ENCODE data around the gene ITPRIPL1. TPM values are rescaled to one million over a fixed set of nuclear protein-coding genes. Genes with fewer than 3 reads are reported as not detected.

The ITPRIPL1 gene
- total RNA-seq, 1 donor from 2014 or later = 3.7 TPM

GRCh38 chr2:96319396-96319795 lies 5.7 kb upstream of the ITPRIPL1 start:
- Histone ChIP-seq H3K9me3 (ENCODE audit: control insufficient read depth in 3 of 3, low read length in 3 of 3) (no peaks in the 10 kb centered on the region), H3K9ac (ENCODE audit: low read depth in 1 of 3, low read length in 3 of 3) (no peak overlapping the region), H3K27ac (ENCODE audit: low read depth, low read length) (no peak overlapping the region), H3K4me3 (ENCODE audit: low read length in 3 of 3) (no peak overlapping the region), H3K27me3 (ENCODE audit: control insufficient read depth in 3 of 3, insufficient read depth in 3 of 3, low read length in 3 of 3) (peaks cover 17 to 47% (median 29%) of the 10 kb centered on the region in 3 donors), H3K36me3 (ENCODE audit: control insufficient read depth in 3 of 3, insufficient read depth in 3 of 3, low read length in 3 of 3) (no peaks in the 10 kb centered on the region), H3K4me1 (ENCODE audit: control insufficient read depth in 3 of 3, insufficient read depth in 3 of 3, low read length in 3 of 3) (peaks cover 10 to 16% (median 16%) of the 10 kb centered on the region in 3 donors)

GRCh38 chr2:96320326-96320725 lies 4.8 kb upstream of the ITPRIPL1 start:
- Histone ChIP-seq H3K4me3 (ENCODE audit: low read length in 3 of 3) (no peak overlapping the region), H3K36me3 (ENCODE audit: control insufficient read depth in 3 of 3, insufficient read depth in 3 of 3, low read length in 3 of 3) (no peaks in the 10 kb centered on the region), H3K9me3 (ENCODE audit: control insufficient read depth in 3 of 3, low read length in 3 of 3) (no peaks in the 10 kb centered on the region), H3K4me1 (ENCODE audit: control insufficient read depth in 3 of 3, insufficient read depth in 3 of 3, low read length in 3 of 3) (peaks cover 14 to 19% (median 18%) of the 10 kb centered on the region in 3 donors), H3K27me3 (ENCODE audit: control insufficient read depth in 3 of 3, insufficient read depth in 3 of 3, low read length in 3 of 3) (peaks cover 24 to 56% (median 38%) of the 10 kb centered on the region in 3 donors), H3K9ac (ENCODE audit: low read depth in 1 of 3, low read length in 3 of 3) (no peak overlapping the region), H3K27ac (ENCODE audit: low read depth, low read length) (no peak overlapping the region)

GRCh38 chr2:96320728-96321622 lies 4.1 kb upstream of the ITPRIPL1 start:
- Histone ChIP-seq H3K4me1 (ENCODE audit: control insufficient read depth in 3 of 3, insufficient read depth in 3 of 3, low read length in 3 of 3) (peaks cover 18 to 22% (median 21%) of the 10 kb centered on the region in 3 donors), H3K4me3 (ENCODE audit: low read length in 3 of 3) (peak overlapping the region; percentile 71 to 82 (median 79)), H3K36me3 (ENCODE audit: control insufficient read depth in 3 of 3, insufficient read depth in 3 of 3, low read length in 3 of 3) (no peaks in the 10 kb centered on the region), H3K9ac (ENCODE audit: low read depth in 1 of 3, low read length in 3 of 3) (peak overlapping the region; percentile 53 to 79 (median 66)), H3K27ac (ENCODE audit: low read depth, low read length) (no peak overlapping the region), H3K9me3 (ENCODE audit: control insufficient read depth in 3 of 3, low read length in 3 of 3) (no peaks in the 10 kb centered on the region), H3K27me3 (ENCODE audit: control insufficient read depth in 3 of 3, insufficient read depth in 3 of 3, low read length in 3 of 3) (peaks cover 31 to 63% (median 44%) of the 10 kb centered on the region in 3 donors)

GRCh38 chr2:96323849-96324248 lies 1.3 kb upstream of the ITPRIPL1 start:
- Histone ChIP-seq H3K27me3 (ENCODE audit: control insufficient read depth in 3 of 3, insufficient read depth in 3 of 3, low read length in 3 of 3) (peaks cover 35 to 68% (median 46%) of the 10 kb centered on the region in 3 donors), H3K27ac (ENCODE audit: low read depth, low read length) (no peak overlapping the region), H3K4me3 (ENCODE audit: low read length in 3 of 3) (no peak overlapping the region), H3K36me3 (ENCODE audit: control insufficient read depth in 3 of 3, insufficient read depth in 3 of 3, low read length in 3 of 3) (no peaks in the 10 kb centered on the region), H3K4me1 (ENCODE audit: control insufficient read depth in 3 of 3, insufficient read depth in 3 of 3, low read length in 3 of 3) (peaks cover 18 to 23% (median 21%) of the 10 kb centered on the region in 3 donors), H3K9ac (ENCODE audit: low read depth in 1 of 3, low read length in 3 of 3) (no peak overlapping the region), H3K9me3 (ENCODE audit: control insufficient read depth in 3 of 3, low read length in 3 of 3) (no peaks in the 10 kb centered on the region)

- peak overlapping the region; percentile 62 to 68 (median 64) for H3K4me3 ChIP-seq (ENCODE audit: low read length in 3 of 3)
- H3K27ac ChIP-seq (ENCODE audit: low read depth, low read length) = no peak overlapping the region
- no peaks in the 10 kb centered on the region for H3K36me3 ChIP-seq (ENCODE audit: control insufficient read depth in 3 of 3, insufficient read depth in 3 of 3, low read length in 3 of 3)
- H3K9ac ChIP-seq (ENCODE audit: low read depth in 1 of 3, low read length in 3 of 3) = peak overlapping the region in 2 of 3 donors; percentile 56 to 70
- H3K9me3 ChIP-seq (ENCODE audit: control insufficient read depth in 3 of 3, low read length in 3 of 3) = no peaks in the 10 kb centered on the region
- H3K27me3 ChIP-seq (ENCODE audit: control insufficient read depth in 3 of 3, insufficient read depth in 3 of 3, low read length in 3 of 3) = peaks cover 31 to 64% (median 43%) of the 10 kb centered on the region in 3 donors
- H3K4me1 ChIP-seq (ENCODE audit: control insufficient read depth in 3 of 3, insufficient read depth in 3 of 3, low read length in 3 of 3) = peaks cover 18 to 25% (median 21%) of the 10 kb centered on the region in 3 donors
Measured at GRCh38 chr2:96324721-96325040, 436 bp upstream of the ITPRIPL1 start.

GRCh38 chr2:96325884-96326255 lies 753 bp downstream of the ITPRIPL1 start:
- peak overlapping the region; percentile 62 to 68 (median 64) for H3K4me3 ChIP-seq (ENCODE audit: low read length in 3 of 3)
- no peak overlapping the region for H3K27ac ChIP-seq (ENCODE audit: low read depth, low read length)
- H3K27me3 ChIP-seq (ENCODE audit: control insufficient read depth in 3 of 3, insufficient read depth in 3 of 3, low read length in 3 of 3) = peaks cover 30 to 55% (median 40%) of the 10 kb centered on the region in 3 donors
- H3K9me3 ChIP-seq (ENCODE audit: control insufficient read depth in 3 of 3, low read length in 3 of 3) = no peaks in the 10 kb centered on the region
- H3K9ac ChIP-seq (ENCODE audit: low read depth in 1 of 3, low read length in 3 of 3) = peak overlapping the region in 2 of 3 donors; percentile 56 to 70
- H3K4me1 ChIP-seq (ENCODE audit: control insufficient read depth in 3 of 3, insufficient read depth in 3 of 3, low read length in 3 of 3) = peaks cover 16 to 27% (median 21%) of the 10 kb centered on the region in 3 donors
- no peaks in the 10 kb centered on the region for H3K36me3 ChIP-seq (ENCODE audit: control insufficient read depth in 3 of 3, insufficient read depth in 3 of 3, low read length in 3 of 3)

GRCh38 chr2:96326564-96326963 lies 1.4 kb downstream of the ITPRIPL1 start:
- H3K4me1 ChIP-seq (ENCODE audit: control insufficient read depth in 3 of 3, insufficient read depth in 3 of 3, low read length in 3 of 3) = peaks cover 9 to 20% (median 14%) of the 10 kb centered on the region in 3 donors
- H3K27ac ChIP-seq (ENCODE audit: low read depth, low read length) = no peak overlapping the region
- H3K4me3 ChIP-seq (ENCODE audit: low read length in 3 of 3) = no peak overlapping the region
- no peak overlapping the region for H3K9ac ChIP-seq (ENCODE audit: low read depth in 1 of 3, low read length in 3 of 3)
- H3K36me3 ChIP-seq (ENCODE audit: control insufficient read depth in 3 of 3, insufficient read depth in 3 of 3, low read length in 3 of 3) = no peaks in the 10 kb centered on the region
- H3K9me3 ChIP-seq (ENCODE audit: control insufficient read depth in 3 of 3, low read length in 3 of 3) = no peaks in the 10 kb centered on the region
- peaks cover 25 to 48% (median 33%) of the 10 kb centered on the region in 3 donors for H3K27me3 ChIP-seq (ENCODE audit: control insufficient read depth in 3 of 3, insufficient read depth in 3 of 3, low read length in 3 of 3)

GRCh38 chr2:96326990-96327820 lies 2.1 kb downstream of the ITPRIPL1 start:
- Histone ChIP-seq H3K9ac (ENCODE audit: low read depth in 1 of 3, low read length in 3 of 3) (no peak overlapping the region), H3K4me3 (ENCODE audit: low read length in 3 of 3) (no peak overlapping the region), H3K9me3 (ENCODE audit: control insufficient read depth in 3 of 3, low read length in 3 of 3) (no peaks in the 10 kb centered on the region), H3K4me1 (ENCODE audit: control insufficient read depth in 3 of 3, insufficient read depth in 3 of 3, low read length in 3 of 3) (peaks cover 8 to 13% (median 9%) of the 10 kb centered on the region in 3 donors), H3K36me3 (ENCODE audit: control insufficient read depth in 3 of 3, insufficient read depth in 3 of 3, low read length in 3 of 3) (no peaks in the 10 kb centered on the region), H3K27ac (ENCODE audit: low read depth, low read length) (no peak overlapping the region), H3K27me3 (ENCODE audit: control insufficient read depth in 3 of 3, insufficient read depth in 3 of 3, low read length in 3 of 3) (peaks cover 20 to 41% (median 31%) of the 10 kb centered on the region in 3 donors)

- H3K4me3 ChIP-seq (ENCODE audit: low read length in 3 of 3) = no peak overlapping the region
- H3K36me3 ChIP-seq (ENCODE audit: control insufficient read depth in 3 of 3, insufficient read depth in 3 of 3, low read length in 3 of 3) = no peaks in the 10 kb centered on the region
- peaks cover 17 to 25% (median 17%) of the 10 kb centered on the region in 3 donors for H3K27me3 ChIP-seq (ENCODE audit: control insufficient read depth in 3 of 3, insufficient read depth in 3 of 3, low read length in 3 of 3)
- H3K4me1 ChIP-seq (ENCODE audit: control insufficient read depth in 3 of 3, insufficient read depth in 3 of 3, low read length in 3 of 3) = peaks cover 8 to 13% (median 9%) of the 10 kb centered on the region in 3 donors
- H3K27ac ChIP-seq (ENCODE audit: low read depth, low read length) = no peak overlapping the region
- no peak overlapping the region for H3K9ac ChIP-seq (ENCODE audit: low read depth in 1 of 3, low read length in 3 of 3)
- no peaks in the 10 kb centered on the region for H3K9me3 ChIP-seq (ENCODE audit: control insufficient read depth in 3 of 3, low read length in 3 of 3)
Measured at GRCh38 chr2:96329456-96329855, 4.3 kb downstream of the ITPRIPL1 start.
